Activated T-cell treated with anti-CD3 and anti-CD28 coated beads for 1 hour (primary cell): ENCODE measurements around the gene LIPK.
"Not testable (repeated sequence)": the region's sequence is repeated elsewhere in the genome, so short reads cannot be mapped to it uniquely, and the experiment has no call there.

Source experiments
- DNase-seq: peaks from one replicate; pipeline ENCODE4 v3.0.0-alpha.2; 2020; ENCODE audit warnings: low read depth

LIPK gene

GRCh38 chr10:88705958-88706357 lies at the start of gene LIPK:
TSS of gene LIPK (plus strand) at chr10:88706249. CDS start at chr10:88724544, 18,295 bp downstream.
- no peak for DNase-seq

GRCh38 chr10:88657901-88658300 lies 48.1 kb upstream of the LIPK start:
- DNase-seq, result no peak

- no peak for DNase-seq
Measured at GRCh38 chr10:88659725-88660597, 46.1 kb upstream of the LIPK start.

GRCh38 chr10:88660598-88660884 lies 45.5 kb upstream of the LIPK start:
- DNase-seq, result no peak

GRCh38 chr10:88661018-88661417 lies 45.0 kb upstream of the LIPK start:
- DNase-seq, result no peak

GRCh38 chr10:88661577-88661976 lies 44.5 kb upstream of the LIPK start:
- DNase-seq, result no peak

GRCh38 chr10:88663153-88663552 lies 42.9 kb upstream of the LIPK start:
- DNase-seq, result not testable (repeated sequence)

- no peak for DNase-seq
Measured at GRCh38 chr10:88664142-88664541, 41.9 kb upstream of the LIPK start, which contains the start of gene LIPF. TSS of gene LIPF (plus strand) at chr10:88664442. CDS start at chr10:88667298, 2,856 bp downstream.

- DNase-seq, result no peak
Measured at GRCh38 chr10:88668465-88668864, 37.6 kb upstream of the LIPK start.

GRCh38 chr10:88670497-88670896 lies 35.6 kb upstream of the LIPK start:
- DNase-seq, result no peak

- no peak for DNase-seq
Measured at GRCh38 chr10:88672041-88672440, 34.0 kb upstream of the LIPK start.

GRCh38 chr10:88676283-88677060 lies 29.6 kb upstream of the LIPK start:
- DNase-seq, result no peak

- DNase-seq, result no peak
Measured at GRCh38 chr10:88680958-88681357, 25.1 kb upstream of the LIPK start.

- no peak for DNase-seq
Measured at GRCh38 chr10:88682491-88682890, 23.6 kb upstream of the LIPK start.

- no peak for DNase-seq
Measured at GRCh38 chr10:88687853-88688467, 18.1 kb upstream of the LIPK start.

- no peak for DNase-seq
Measured at GRCh38 chr10:88689366-88689765, 16.7 kb upstream of the LIPK start.

- no peak for DNase-seq
Measured at GRCh38 chr10:88693392-88694020, 12.5 kb upstream of the LIPK start.

- DNase-seq, result no peak
Measured at GRCh38 chr10:88702848-88703597, 3.0 kb upstream of the LIPK start.

- DNase-seq, result no peak
Measured at GRCh38 chr10:88707429-88708155, 1.5 kb downstream of the LIPK start.

GRCh38 chr10:88709361-88709760 lies 3.3 kb downstream of the LIPK start:
- DNase-seq, result not testable (repeated sequence)

GRCh38 chr10:88715517-88715916 lies 9.5 kb downstream of the LIPK start:
- DNase-seq, result no peak
